OCI-LY1 (cell line): ENCODE data around the gene ZBTB43.

ENCODE experiments used
- H2AFZ ChIP-seq: fragments of 200-600 bp; sonication (generic), shearing (Covaris generic); 2 replicates; pipeline ENCODE4 v1.6.0; 2014; ENCODE audit warnings: antibody characterized with exemption, mild to moderate bottlenecking, low read length
- H3F3A ChIP-seq: fragments of 200-600 bp; sonication (generic), shearing (Covaris generic); 2 replicates; pipeline ENCODE4 v1.6.0; 2014; ENCODE audit warnings: mild to moderate bottlenecking, antibody characterized with exemption, low read length, moderate library complexity; ENCODE audit not compliant: insufficient read depth
- H3K27ac ChIP-seq: fragments of 200-600 bp; sonication (generic); 2 replicates; pipeline ENCODE4 v1.5.1; 2014; ENCODE audit warnings: low read length, mixed run types, mild to moderate bottlenecking, low read depth; ENCODE audit not compliant: poor library complexity, severe bottlenecking
- H3K27me3 ChIP-seq: fragments of 200-600 bp; sonication (generic); 2 replicates; pipeline ENCODE4 v1.6.0; 2014; ENCODE audit warnings: antibody characterized with exemption, mild to moderate bottlenecking, low read length, moderate library complexity; ENCODE audit not compliant: insufficient read depth
- H3K36me3 ChIP-seq: fragments of 200-600 bp; sonication (generic); 2 replicates; pipeline ENCODE4 v1.6.1; 2014; ENCODE audit warnings: mild to moderate bottlenecking, antibody characterized with exemption, low read length, moderate library complexity, mixed read lengths; ENCODE audit not compliant: insufficient read depth
- H3K4me1 ChIP-seq: fragments of 200-600 bp; sonication (generic); 2 replicates; pipeline ENCODE4 v1.5.1; 2014; ENCODE audit warnings: mild to moderate bottlenecking, low read length, moderate library complexity; ENCODE audit not compliant: insufficient read depth, severe bottlenecking
- H3K4me2 ChIP-seq: fragments of 200-600 bp; sonication (generic), shearing (Covaris generic); 2 replicates; pipeline ENCODE4 v1.6.1; 2014; ENCODE audit warnings: low read length
- H3K4me3 ChIP-seq: fragments of 200-600 bp; sonication (generic); 2 replicates; pipeline ENCODE4 v1.5.1; 2014; ENCODE audit warnings: low read length, low read depth, mild to moderate bottlenecking, mixed read lengths; ENCODE audit not compliant: poor library complexity, severe bottlenecking
- H3K79me2 ChIP-seq: fragments of 200-600 bp; shearing (Covaris generic); 2 replicates; pipeline ENCODE4 v1.6.1; 2016; ENCODE audit warnings: mixed run types, low read length, mixed read lengths; ENCODE audit not compliant: insufficient read depth
- H3K9ac ChIP-seq: fragments of 200-600 bp; sonication (generic), shearing (Covaris generic); 2 replicates; pipeline ENCODE4 v1.6.1; 2014; ENCODE audit warnings: mild to moderate bottlenecking, low read length, mixed read lengths
- H3K9me2 ChIP-seq: fragments of 200-600 bp; sonication (generic), shearing (Covaris generic); 2 replicates; pipeline ENCODE4 v1.6.1; 2014; ENCODE audit warnings: low read depth, mild to moderate bottlenecking, low read length, mixed read lengths
- H3K9me3 ChIP-seq: fragments of 200-600 bp; shearing (Covaris generic); 2 replicates; pipeline ENCODE4 v1.6.1; 2014; ENCODE audit warnings: low read length, mixed read lengths
- H4K20me1 ChIP-seq: fragments of 200-600 bp; sonication (generic), shearing (Covaris generic); 2 replicates; pipeline ENCODE4 v1.6.0; 2016; ENCODE audit warnings: mild to moderate bottlenecking, low read length; ENCODE audit not compliant: insufficient read depth
- EZH2 ChIP-seq: fragments of 200-600 bp; sonication (generic), shearing (Covaris generic); IDR thresholded peaks from 2 replicates; pipeline ENCODE4 v1.8.0; 2017; ENCODE audit warnings: borderline replicate concordance, mixed run types, mild to moderate bottlenecking, antibody characterized with exemption, low read length, moderate library complexity, mixed read lengths
- TF ChIP-seq, protein P1 (sequence below): fragments of 200-600 bp; sonication (generic), shearing (Covaris generic); IDR thresholded peaks from 2 replicates; pipeline ENCODE4 v1.5.1; 2017; ENCODE audit warnings: mild to moderate bottlenecking, antibody characterized with exemption, low read length, moderate library complexity, mixed read lengths

The ZBTB43 gene

DNA sequence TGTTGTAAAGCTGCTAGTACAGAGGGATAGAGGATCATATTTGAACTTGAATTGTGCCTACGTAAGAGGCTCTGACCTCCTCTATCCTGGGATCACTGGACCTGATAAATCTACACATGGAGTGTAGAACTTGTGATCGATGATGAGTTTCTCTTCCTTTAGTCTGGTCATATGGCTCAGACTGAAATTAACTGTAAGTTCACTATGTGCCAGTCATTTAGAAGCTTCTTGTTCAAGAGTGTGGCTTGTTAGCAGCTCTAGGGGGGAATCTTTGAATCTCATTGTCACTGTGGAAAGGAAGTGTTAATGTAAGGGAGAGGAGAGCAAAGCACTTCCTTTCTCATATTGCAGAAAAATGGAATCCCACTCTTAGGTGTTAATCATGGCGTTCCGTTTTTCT lies 67.7 kb downstream of the ZBTB43 start:
- Histone ChIP-seq H3K9ac (no peak overlapping the region), H3K36me3 (0 out of 2 replicates have a peak, but pooled peaks cover 7% of the 10 kb centered on the region), H3K79me2 (no peaks in the 10 kb centered on the region), H2AFZ (no peak overlapping the region), H4K20me1 (no peaks in the 10 kb centered on the region), H3F3A (no peaks in the 10 kb centered on the region), H3K27ac (no peak overlapping the region), H3K4me2 (no peak overlapping the region), H3K9me3 (no peaks in the 10 kb centered on the region), H3K27me3 (no peaks in the 10 kb centered on the region), H3K9me2 (no peaks in the 10 kb centered on the region), H3K4me1 (peaks cover 6% of the 10 kb centered on the region), H3K4me3 (no peak overlapping the region)
- TF ChIP-seq, protein P1, sequence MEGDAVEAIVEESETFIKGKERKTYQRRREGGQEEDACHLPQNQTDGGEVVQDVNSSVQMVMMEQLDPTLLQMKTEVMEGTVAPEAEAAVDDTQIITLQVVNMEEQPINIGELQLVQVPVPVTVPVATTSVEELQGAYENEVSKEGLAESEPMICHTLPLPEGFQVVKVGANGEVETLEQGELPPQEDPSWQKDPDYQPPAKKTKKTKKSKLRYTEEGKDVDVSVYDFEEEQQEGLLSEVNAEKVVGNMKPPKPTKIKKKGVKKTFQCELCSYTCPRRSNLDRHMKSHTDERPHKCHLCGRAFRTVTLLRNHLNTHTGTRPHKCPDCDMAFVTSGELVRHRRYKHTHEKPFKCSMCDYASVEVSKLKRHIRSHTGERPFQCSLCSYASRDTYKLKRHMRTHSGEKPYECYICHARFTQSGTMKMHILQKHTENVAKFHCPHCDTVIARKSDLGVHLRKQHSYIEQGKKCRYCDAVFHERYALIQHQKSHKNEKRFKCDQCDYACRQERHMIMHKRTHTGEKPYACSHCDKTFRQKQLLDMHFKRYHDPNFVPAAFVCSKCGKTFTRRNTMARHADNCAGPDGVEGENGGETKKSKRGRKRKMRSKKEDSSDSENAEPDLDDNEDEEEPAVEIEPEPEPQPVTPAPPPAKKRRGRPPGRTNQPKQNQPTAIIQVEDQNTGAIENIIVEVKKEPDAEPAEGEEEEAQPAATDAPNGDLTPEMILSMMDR: no peak
- no peak for TF ChIP-seq EZH2

DNA sequence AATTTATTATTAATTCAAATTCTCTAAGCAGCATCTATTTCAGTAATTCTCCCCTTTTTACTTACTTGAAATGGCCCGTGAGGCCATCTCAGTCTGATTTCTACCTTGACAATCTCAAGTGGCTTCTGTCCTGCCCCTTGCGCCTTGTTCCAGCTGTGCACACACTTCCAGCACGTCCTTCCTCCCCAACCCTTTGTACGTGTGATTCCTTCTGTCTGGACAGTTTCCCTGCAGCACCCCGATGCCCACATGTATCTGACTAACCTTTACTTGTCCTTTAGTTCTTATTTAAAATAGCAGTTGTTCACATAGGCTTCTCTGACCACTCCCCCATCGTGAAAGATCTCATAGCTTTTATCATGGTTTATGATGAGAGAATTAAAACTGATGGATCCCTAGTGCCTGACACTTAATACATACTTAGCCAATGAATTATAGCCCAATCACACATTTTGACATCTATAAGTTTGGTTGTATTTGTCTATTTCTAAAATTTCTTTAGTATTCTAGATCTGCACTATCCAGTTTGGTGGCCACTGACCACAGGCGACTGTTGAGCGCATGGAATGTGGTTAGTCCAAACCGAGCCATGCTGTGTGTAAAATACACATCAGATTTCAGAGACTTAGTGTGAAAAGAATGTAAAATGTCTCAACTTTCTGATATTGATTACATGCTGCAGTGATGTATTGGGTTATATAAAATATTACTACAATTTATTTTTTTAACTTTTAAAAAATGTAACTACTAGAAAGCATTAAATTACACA lies 69.9 kb downstream of the ZBTB43 start:
- H4K20me1 ChIP-seq: no peaks in the 10 kb centered on the region
- H2AFZ ChIP-seq: no peak overlapping the region
- H3K4me3 ChIP-seq: no peak overlapping the region
- peaks cover 4% of the 10 kb centered on the region; the same call in 1 of the 2 replicates for H3K36me3 ChIP-seq
- no peaks in the 10 kb centered on the region for H3K79me2 ChIP-seq
- TF ChIP-seq EZH2: no peak
- TF ChIP-seq, protein P1: no peak
- no peak overlapping the region for H3K9ac ChIP-seq
- H3K27ac ChIP-seq: no peak overlapping the region
- peaks cover 6% of the 10 kb centered on the region for H3K4me1 ChIP-seq
- H3K9me3 ChIP-seq: no peaks in the 10 kb centered on the region
- H3K9me2 ChIP-seq: no peaks in the 10 kb centered on the region
- H3K4me2 ChIP-seq: no peak overlapping the region
- H3F3A ChIP-seq: no peaks in the 10 kb centered on the region
- H3K27me3 ChIP-seq: no peaks in the 10 kb centered on the region

DNA sequence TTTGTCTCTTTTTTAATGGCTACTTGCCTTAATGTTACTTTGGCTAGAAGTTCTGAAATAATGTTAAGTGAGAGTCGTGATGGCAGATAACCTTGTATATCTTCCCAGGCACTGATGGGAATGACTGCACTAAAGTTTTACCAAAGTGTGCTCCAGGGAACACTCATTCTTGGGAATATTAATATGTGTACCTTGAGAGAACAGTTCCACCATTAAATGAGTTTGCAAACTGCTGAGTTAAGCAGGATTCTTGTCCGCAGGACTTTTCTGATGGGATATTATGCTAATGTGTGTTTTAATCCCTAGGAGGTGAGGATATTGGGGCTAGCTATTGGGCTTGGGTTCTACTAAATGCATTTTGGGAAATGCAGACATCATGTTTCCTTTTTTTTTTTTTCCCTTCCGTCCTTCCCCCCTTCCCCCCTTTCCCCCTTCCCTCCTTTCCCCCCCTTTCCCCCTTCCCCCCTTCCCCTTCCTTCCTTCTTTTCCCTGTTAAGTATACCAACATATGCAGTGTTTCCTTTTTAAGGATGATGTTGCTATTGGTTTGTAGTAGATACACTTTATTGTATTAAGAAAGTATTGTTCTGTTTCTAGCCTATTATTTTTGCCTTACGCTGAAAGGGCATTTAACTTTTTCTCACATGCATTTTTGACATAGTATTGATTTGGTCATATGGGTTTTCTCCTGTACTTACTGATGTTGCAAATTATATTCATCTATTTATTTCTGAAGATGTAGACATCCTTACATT lies 71.1 kb downstream of the ZBTB43 start:
- peaks cover 6% of the 10 kb centered on the region; the same call in 1 of the 2 replicates for H3K36me3 ChIP-seq
- no peak overlapping the region for H3K4me3 ChIP-seq
- H3K27ac ChIP-seq: no peak overlapping the region
- no peaks in the 10 kb centered on the region for H3K27me3 ChIP-seq
- no peaks in the 10 kb centered on the region for H3K9me2 ChIP-seq
- H3F3A ChIP-seq: no peaks in the 10 kb centered on the region
- TF ChIP-seq, protein P1: no peak
- TF ChIP-seq EZH2: no peak
- H2AFZ ChIP-seq: no peak overlapping the region
- H3K9me3 ChIP-seq: no peaks in the 10 kb centered on the region
- H3K79me2 ChIP-seq: no peaks in the 10 kb centered on the region
- H4K20me1 ChIP-seq: no peaks in the 10 kb centered on the region
- H3K4me1 ChIP-seq: peaks cover 6% of the 10 kb centered on the region
- H3K4me2 ChIP-seq: no peak overlapping the region
- no peak overlapping the region for H3K9ac ChIP-seq
